GM12872 (cell line): ENCODE measurements around the gene SFSWAP.

ENCODE experiments used
- CTCF ChIP-seq: IDR thresholded peaks from 3 replicates; pipeline ENCODE4 v1.5.1; 2011; ENCODE audit warnings: low read depth, mild to moderate bottlenecking, low read length, moderate library complexity; ENCODE audit not compliant: insufficient read depth

The SFSWAP gene

GRCh38 chr12:131674373-131674772 is 36.5 kb upstream of the SFSWAP start:
- no peak for TF ChIP-seq CTCF

GRCh38 chr12:131675126-131676080 is 35.5 kb upstream of the SFSWAP start:
- TF ChIP-seq CTCF: no peak

- no peak for TF ChIP-seq CTCF
These were observed 34.3 kb upstream of the SFSWAP start for GRCh38 chr12:131676544-131676943.

GRCh38 chr12:131677699-131678098 is 33.2 kb upstream of the SFSWAP start:
- no peak for TF ChIP-seq CTCF

- no peak for TF ChIP-seq CTCF
These were observed 29.7 kb upstream of the SFSWAP start for GRCh38 chr12:131681257-131681620.

- TF ChIP-seq CTCF: no peak
These were observed 28.4 kb upstream of the SFSWAP start for GRCh38 chr12:131682510-131682895.

- no peak for TF ChIP-seq CTCF
These were observed 27.4 kb upstream of the SFSWAP start for GRCh38 chr12:131683266-131684014.
